Brain microvascular endothelial cell (primary cell): Measurements from ENCODE around the gene CST9.
"Not testable (repeated sequence)": the region's sequence is repeated elsewhere in the genome, so short reads cannot be mapped to it uniquely, and the experiment has no call there.

ENCODE experiments used
- DNase-seq: peaks from one replicate; pipeline ENCODE4 v3.0.0-alpha.2; 2020
- H3K27ac ChIP-seq: fragments of 250-450 bp; sonication (Bioruptor Pico); 2 replicates; pipeline ENCODE4 v1.5.1; 2020; ENCODE audit warnings: mild to moderate bottlenecking, moderate library complexity
- H3K27me3 ChIP-seq: fragments of 250-450 bp; sonication (Bioruptor Pico); replicated peaks from 2 replicates; pipeline ENCODE4 v1.5.1; 2020; ENCODE audit warnings: mild to moderate bottlenecking
- H3K36me3 ChIP-seq: fragments of 250-450 bp; sonication (Bioruptor Pico); replicated peaks from 2 replicates; pipeline ENCODE4 v1.5.1; 2020; ENCODE audit warnings: mild to moderate bottlenecking
- H3K4me3 ChIP-seq: 2 replicates; pipeline ENCODE4 v1.5.1; 2011; ENCODE audit warnings: low read depth, mild to moderate bottlenecking, control low read depth, low read length, moderate library complexity
- CTCF ChIP-seq: IDR thresholded peaks from 2 replicates; pipeline ENCODE4 v1.5.1; 2011; ENCODE audit warnings: low read depth, mild to moderate bottlenecking, moderate library complexity, low read length, control low read depth, inconsistent platforms; ENCODE audit errors: missing control alignments
- in situ Hi-C: cut with HindIII; loops from 2 replicates; pipeline ENCODE4 v1.10.0; 2017; ENCODE audit warnings: low sequenced_read_pairs, low pct_ligation_motif_present

The CST9 gene

GRCh38 chr20:23623666-23624323 lies 18.1 kb upstream of the CST9 start:
- Histone ChIP-seq H3K4me3 (no peak overlapping the region), H3K27ac (peak overlapping the region; percentile 17), H3K27me3 (no peaks in the 10 kb centered on the region), H3K36me3 (no peaks in the 10 kb centered on the region)
- in situ Hi-C loops: no loop called here
- DNase-seq: no peak
- TF ChIP-seq CTCF: no peak

- H3K27ac ChIP-seq: peak overlapping the region; percentile 80
- H3K27me3 ChIP-seq: no peaks in the 10 kb centered on the region
- no peaks in the 10 kb centered on the region for H3K36me3 ChIP-seq
- TF ChIP-seq CTCF: no peak
- peak; percentile 89 for DNase-seq
- H3K4me3 ChIP-seq: peak overlapping the region; percentile 34
- in situ Hi-C loops: no loop called here
These were observed 17.2 kb upstream of the CST9 start for GRCh38 chr20:23622839-23623343.

GRCh38 chr20:23622401-23622800 lies 16.7 kb upstream of the CST9 start:
- H3K36me3 ChIP-seq, H3K27me3 ChIP-seq, in situ Hi-C loops, DNase-seq: not testable (repeated sequence)
- H3K27ac ChIP-seq: peak overlapping the region; percentile 80
- peak overlapping the region; percentile 34 for H3K4me3 ChIP-seq

GRCh38 chr20:23620670-23621386 lies 15.1 kb upstream of the CST9 start:
- H3K36me3 ChIP-seq, H3K4me3 ChIP-seq, DNase-seq, H3K27me3 ChIP-seq, H3K27ac ChIP-seq, in situ Hi-C loops: not testable (repeated sequence)

- Histone ChIP-seq H3K27ac (no peak overlapping the region), H3K4me3 (no peak overlapping the region), H3K36me3 (no peaks in the 10 kb centered on the region), H3K27me3 (no peaks in the 10 kb centered on the region)
- no peak for DNase-seq
- TF ChIP-seq CTCF: no peak
- in situ Hi-C loops: no loop called here
These were observed 8.4 kb upstream of the CST9 start for GRCh38 chr20:23614163-23614562.

GRCh38 chr20:23613676-23614075 lies 8.0 kb upstream of the CST9 start:
- TF ChIP-seq CTCF: no peak
- H3K27ac ChIP-seq: no peak overlapping the region
- in situ Hi-C loops: no loop called here
- H3K4me3 ChIP-seq: no peak overlapping the region
- H3K27me3 ChIP-seq: no peaks in the 10 kb centered on the region
- no peaks in the 10 kb centered on the region for H3K36me3 ChIP-seq
- no peak for DNase-seq
